ENCODE data around the gene RGS3.

RGS3 gene

GRCh38 chr9:113621980-113622379 is 158.5 kb downstream of the RGS3 start:
- no peak for DNase-seq (ENCODE audit: low spot score)
- no peaks in the 10 kb centered on the region for H3K36me3 ChIP-seq (ENCODE audit: low read depth)
- no peak for TF ChIP-seq CTCF (IDR thresholded peaks at IDR 0.05; ENCODE audit: poor library complexity, severe bottlenecking)
- H3K9me3 ChIP-seq (ENCODE audit: severe bottlenecking) = no peaks in the 10 kb centered on the region
- H3K27ac ChIP-seq (ENCODE audit: poor library complexity, severe bottlenecking) = peak overlapping the region; percentile 64
- no peak overlapping the region for H3K4me3 ChIP-seq (ENCODE audit: severe bottlenecking)
- peaks cover 27% of the 10 kb centered on the region for H3K4me1 ChIP-seq (ENCODE audit: insufficient read depth, poor library complexity, severe bottlenecking)
- no peaks in the 10 kb centered on the region for H3K27me3 ChIP-seq (ENCODE audit: insufficient read depth, poor library complexity, severe bottlenecking)
- ATAC-seq (ENCODE audit: low read depth) = no peak

- peak overlapping the region; percentile 64 for H3K27ac ChIP-seq (ENCODE audit: poor library complexity, severe bottlenecking)
- H3K36me3 ChIP-seq (ENCODE audit: low read depth) = no peaks in the 10 kb centered on the region
- no peak for DNase-seq (ENCODE audit: low spot score)
- H3K9me3 ChIP-seq (ENCODE audit: severe bottlenecking) = no peaks in the 10 kb centered on the region
- TF ChIP-seq CTCF (IDR thresholded peaks at IDR 0.05; ENCODE audit: poor library complexity, severe bottlenecking) = no peak
- no peaks in the 10 kb centered on the region for H3K27me3 ChIP-seq (ENCODE audit: insufficient read depth, poor library complexity, severe bottlenecking)
- H3K4me3 ChIP-seq (ENCODE audit: severe bottlenecking) = no peak overlapping the region
- peaks cover 27% of the 10 kb centered on the region for H3K4me1 ChIP-seq (ENCODE audit: insufficient read depth, poor library complexity, severe bottlenecking)
- peak; percentile 81 for ATAC-seq (ENCODE audit: low read depth)
Measured at GRCh38 chr9:113622600-113623400, 159.3 kb downstream of the RGS3 start.

- no peaks in the 10 kb centered on the region for H3K27me3 ChIP-seq (ENCODE audit: insufficient read depth, poor library complexity, severe bottlenecking)
- H3K9me3 ChIP-seq (ENCODE audit: severe bottlenecking) = no peaks in the 10 kb centered on the region
- DNase-seq (ENCODE audit: low spot score) (no peak), ATAC-seq (ENCODE audit: low read depth) (no peak)
- H3K4me3 ChIP-seq (ENCODE audit: severe bottlenecking) = no peak overlapping the region
- H3K36me3 ChIP-seq (ENCODE audit: low read depth) = no peaks in the 10 kb centered on the region
- peaks cover 27% of the 10 kb centered on the region for H3K4me1 ChIP-seq (ENCODE audit: insufficient read depth, poor library complexity, severe bottlenecking)
- H3K27ac ChIP-seq (ENCODE audit: poor library complexity, severe bottlenecking) = peak overlapping the region; percentile 64
- no peak for TF ChIP-seq CTCF (IDR thresholded peaks at IDR 0.05; ENCODE audit: poor library complexity, severe bottlenecking)
Measured at GRCh38 chr9:113623851-113624485, 160.4 kb downstream of the RGS3 start.

GRCh38 chr9:113624721-113625120 is 161.2 kb downstream of the RGS3 start:
- DNase-seq (ENCODE audit: low spot score) = no peak
- Histone ChIP-seq H3K4me3 (ENCODE audit: severe bottlenecking) (no peak overlapping the region), H3K27ac (ENCODE audit: poor library complexity, severe bottlenecking) (no peak overlapping the region), H3K9me3 (ENCODE audit: severe bottlenecking) (no peaks in the 10 kb centered on the region), H3K4me1 (ENCODE audit: insufficient read depth, poor library complexity, severe bottlenecking) (peaks cover 26% of the 10 kb centered on the region), H3K27me3 (ENCODE audit: insufficient read depth, poor library complexity, severe bottlenecking) (no peaks in the 10 kb centered on the region), H3K36me3 (ENCODE audit: low read depth) (no peaks in the 10 kb centered on the region)
- ATAC-seq (ENCODE audit: low read depth) = no peak
- no peak for TF ChIP-seq CTCF (IDR thresholded peaks at IDR 0.05; ENCODE audit: poor library complexity, severe bottlenecking)

GRCh38 chr9:113625486-113625885 is 162.0 kb downstream of the RGS3 start:
- TF ChIP-seq CTCF (IDR thresholded peaks at IDR 0.05; ENCODE audit: poor library complexity, severe bottlenecking) = no peak
- no peak for ATAC-seq (ENCODE audit: low read depth)

More at GRCh38 chr9:113625486-113625885, 162.0 kb downstream of the RGS3 start:
- Histone ChIP-seq H3K4me1 (ENCODE audit: insufficient read depth, poor library complexity, severe bottlenecking) (peaks cover 19% of the 10 kb centered on the region), H3K4me3 (ENCODE audit: severe bottlenecking) (no peak overlapping the region), H3K27ac (ENCODE audit: poor library complexity, severe bottlenecking) (no peak overlapping the region), H3K36me3 (ENCODE audit: low read depth) (no peaks in the 10 kb centered on the region), H3K27me3 (ENCODE audit: insufficient read depth, poor library complexity, severe bottlenecking) (no peaks in the 10 kb centered on the region), H3K9me3 (ENCODE audit: severe bottlenecking) (no peaks in the 10 kb centered on the region)
- DNase-seq (ENCODE audit: low spot score) = no peak

Measured in RWPE2 (cell line).